Effector memory CD4-positive, alpha-beta T cell (primary cell): ENCODE data around the gene FHIP1B.

Experiments
- DNase-seq, 3 donors: peaks; one replicate each; pipeline ENCODE4 v3.0.0-alpha.2; 2020
- H3K27ac ChIP-seq: 2 replicates; pipeline ENCODE4 v1.7.0; 2013; ENCODE audit warnings: mild to moderate bottlenecking, low read length, moderate library complexity; ENCODE audit not compliant: insufficient read depth, poor library complexity, severe bottlenecking
- H3K27me3 ChIP-seq: replicated peaks from 2 replicates; pipeline ENCODE4 v1.7.0; 2013; ENCODE audit warnings: mild to moderate bottlenecking, low read length; ENCODE audit not compliant: insufficient read depth, control insufficient read depth, poor library complexity, severe bottlenecking
- H3K36me3 ChIP-seq: 2 replicates; pipeline ENCODE4 v1.7.0; 2013; ENCODE audit warnings: mild to moderate bottlenecking, low read length, moderate library complexity; ENCODE audit not compliant: control insufficient read depth, insufficient read depth
- H3K4me1 ChIP-seq: 2 replicates; pipeline ENCODE4 v1.7.0; 2013; ENCODE audit warnings: low read length, mild to moderate bottlenecking; ENCODE audit not compliant: control insufficient read depth, insufficient read depth, poor library complexity, severe bottlenecking
- H3K4me3 ChIP-seq: 2 replicates; pipeline ENCODE4 v1.7.0; 2013; ENCODE audit warnings: low read length, low read depth, mild to moderate bottlenecking; ENCODE audit not compliant: insufficient read depth, poor library complexity, severe bottlenecking
- H3K9me3 ChIP-seq: 2 replicates; pipeline ENCODE4 v1.7.0; 2013; ENCODE audit warnings: mild to moderate bottlenecking, low read length, moderate library complexity; ENCODE audit not compliant: control insufficient read depth

FHIP1B gene

GRCh38 chr11:6191742-6192141 lies 42.7 kb downstream of the FHIP1B start:
- Histone ChIP-seq H3K4me1 (no peaks in the 10 kb centered on the region), H3K27me3 (no peaks in the 10 kb centered on the region), H3K4me3 (no peak overlapping the region), H3K9me3 (no peaks in the 10 kb centered on the region), H3K36me3 (no peaks in the 10 kb centered on the region), H3K27ac (no peak overlapping the region)
- no peak for DNase-seq

GRCh38 chr11:6175440-6175839 lies 59.0 kb downstream of the FHIP1B start:
- Histone ChIP-seq H3K9me3 (no peaks in the 10 kb centered on the region), H3K36me3 (no peaks in the 10 kb centered on the region), H3K4me1 (no peaks in the 10 kb centered on the region), H3K4me3 (no peak overlapping the region), H3K27me3 (no peaks in the 10 kb centered on the region), H3K27ac (no peak overlapping the region)
- DNase-seq, result no peak

- Histone ChIP-seq H3K4me1 (no peaks in the 10 kb centered on the region), H3K27me3 (no peaks in the 10 kb centered on the region), H3K36me3 (no peaks in the 10 kb centered on the region)
Observed at GRCh38 chr11:6170226-6170625, 64.2 kb downstream of the FHIP1B start, which contains the start of gene OR52B2. OR52B2 (minus strand) TSS chr11:6170326; CDS start chr11:6170326, 0 bp downstream.

More at GRCh38 chr11:6170226-6170625, 64.2 kb downstream of the FHIP1B start, which contains the start of gene OR52B2:
- H3K27ac ChIP-seq, result no peak within 1 kb of the TSS
- no peak within 1 kb of the TSS for H3K4me3 ChIP-seq
- DNase-seq, result no peak
- no peaks in the 10 kb centered on the region for H3K9me3 ChIP-seq
